Jurkat, Clone E6-1 (cell line): Measurements from ENCODE around the gene ZNF302. TPM values are rescaled to one million over a fixed set of nuclear protein-coding genes. Genes with fewer than 3 reads are reported as not detected.
"Not testable (repeated sequence)": the region's sequence is repeated elsewhere in the genome, so short reads cannot be mapped to it uniquely, and the experiment has no call there.

Experiments used
- DNase-seq: peaks from one replicate; pipeline ENCODE4 v3.0.0-alpha.2; 2011; ENCODE audit warnings: low read depth, low spot score
- H3K4me3 ChIP-seq: 2 replicates; pipeline ENCODE4 v1.5.1; 2011; ENCODE audit warnings: mild to moderate bottlenecking, low read length, control low read depth, moderate library complexity
- polyA plus RNA-seq: library from polyadenylated mRNA; unstranded; fragments of >200 nt; gene quantifications from one replicate; pipeline ENCODE4 v1.2.1, GENCODE V29; 2012; ENCODE audit warnings: missing spikeins; ENCODE audit not compliant: insufficient read length, insufficient read depth

The ZNF302 gene
- polyA plus RNA-seq, result 8.9 TPM

GRCh38 chr19:34677386-34678084 is at the start of gene ZNF302:
TSS of gene ZNF302 (plus strand) at chr19:34677678. CDS start at chr19:34678805, 1,127 bp downstream.
- peak within 1 kb of the TSS; percentile 56 for H3K4me3 ChIP-seq
- DNase-seq, result peak; percentile 84

DNA sequence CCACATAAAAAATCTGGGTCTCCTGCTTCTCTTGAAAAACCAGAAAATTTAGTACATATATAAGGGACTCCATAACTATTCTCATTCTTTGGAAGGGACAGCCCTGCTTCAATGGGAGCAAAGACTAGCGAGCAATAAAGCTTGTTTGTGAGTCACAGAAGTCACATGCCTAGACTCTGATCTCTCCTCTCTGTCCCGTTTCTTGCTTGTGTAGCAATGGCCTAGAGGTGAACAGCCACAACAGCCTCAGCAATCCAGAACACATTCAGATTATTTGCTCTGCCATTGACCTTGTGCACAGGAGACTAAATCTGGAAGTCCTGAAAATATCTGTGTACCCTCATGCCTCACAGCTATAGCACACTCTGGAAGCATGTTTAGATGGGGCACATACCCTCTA is 43.7 kb upstream of the ZNF302 start:
- H3K4me3 ChIP-seq, result no peak overlapping the region
- DNase-seq, result no peak

- H3K4me3 ChIP-seq, result no peak overlapping the region
- peak; percentile 76 for DNase-seq
These were observed 37.9 kb upstream of the ZNF302 start for GRCh38 chr19:34639491-34640085.

GRCh38 chr19:34642241-34642640 is 35.2 kb upstream of the ZNF302 start:
- H3K4me3 ChIP-seq, result no peak overlapping the region
- no peak for DNase-seq

DNA sequence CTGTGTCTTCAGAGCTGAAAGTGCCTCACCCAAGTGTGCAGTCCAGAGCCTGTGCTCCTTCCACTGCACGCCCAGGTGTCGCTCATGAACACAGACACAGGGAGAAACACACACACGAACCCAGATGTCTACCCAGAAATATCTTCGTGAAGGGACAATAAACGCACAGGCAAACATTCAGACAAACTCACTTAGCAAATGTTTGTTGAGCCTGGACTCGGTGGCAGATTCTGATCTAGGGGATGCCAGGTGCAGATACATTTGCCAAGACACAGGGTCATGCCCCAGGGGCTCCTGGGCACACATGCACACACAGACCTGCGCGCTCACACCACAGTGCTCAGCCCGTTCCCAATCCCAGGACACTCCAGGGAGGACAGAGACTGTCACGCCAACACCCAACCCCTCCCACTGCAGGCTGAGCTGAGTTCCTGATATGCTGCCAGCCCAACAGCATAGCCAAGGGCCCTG is 32.5 kb upstream of the ZNF302 start:
- DNase-seq, result no peak
- H3K4me3 ChIP-seq, result no peak overlapping the region

GRCh38 chr19:34645551-34645950 is 31.9 kb upstream of the ZNF302 start:
- no peak overlapping the region for H3K4me3 ChIP-seq
- DNase-seq, result no peak

DNA sequence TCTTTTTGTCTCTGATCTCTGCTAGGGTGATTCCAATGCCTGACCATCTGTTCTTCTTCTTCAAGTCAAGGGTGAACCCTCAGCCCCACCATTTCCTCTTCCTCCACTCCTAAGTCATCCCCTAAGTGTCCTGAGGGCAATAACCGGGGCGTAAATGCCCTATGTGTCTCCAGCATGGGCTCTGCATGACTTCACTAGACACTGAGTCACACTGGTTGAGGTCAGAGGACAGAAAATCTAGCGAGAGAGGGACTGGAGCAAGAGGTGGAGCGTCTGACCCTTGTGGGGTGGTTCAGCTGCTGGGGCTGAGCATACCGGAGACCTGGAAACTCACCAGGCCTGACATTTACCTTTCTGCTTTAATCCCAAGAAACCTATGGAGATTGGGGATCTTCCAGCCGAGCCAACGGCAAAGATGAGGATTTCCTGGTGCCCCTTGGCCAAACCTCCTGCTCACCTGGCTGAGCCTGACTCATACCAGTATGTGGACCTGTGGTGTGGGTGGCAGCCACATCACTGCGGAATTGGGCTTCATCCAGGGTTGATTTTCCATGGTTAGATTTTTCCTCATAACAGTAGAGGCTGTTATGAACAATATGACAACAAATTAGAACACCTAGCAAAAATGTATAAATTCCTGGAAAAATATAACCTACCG is 27.5 kb upstream of the ZNF302 start:
- no peak for DNase-seq

GRCh38 chr19:34651747-34652146 is 25.7 kb upstream of the ZNF302 start:
- H3K4me3 ChIP-seq, result no peak overlapping the region
- DNase-seq, result no peak

More for the DNA sequence above, 27.5 kb upstream of the ZNF302 start:
- H3K4me3 ChIP-seq, result no peak overlapping the region

GRCh38 chr19:34654796-34655195 is 22.7 kb upstream of the ZNF302 start:
- no peak for DNase-seq
- H3K4me3 ChIP-seq, result no peak overlapping the region

- DNase-seq, result no peak
- no peak overlapping the region for H3K4me3 ChIP-seq
These were observed 21.8 kb upstream of the ZNF302 start for GRCh38 chr19:34655651-34656050.

DNA sequence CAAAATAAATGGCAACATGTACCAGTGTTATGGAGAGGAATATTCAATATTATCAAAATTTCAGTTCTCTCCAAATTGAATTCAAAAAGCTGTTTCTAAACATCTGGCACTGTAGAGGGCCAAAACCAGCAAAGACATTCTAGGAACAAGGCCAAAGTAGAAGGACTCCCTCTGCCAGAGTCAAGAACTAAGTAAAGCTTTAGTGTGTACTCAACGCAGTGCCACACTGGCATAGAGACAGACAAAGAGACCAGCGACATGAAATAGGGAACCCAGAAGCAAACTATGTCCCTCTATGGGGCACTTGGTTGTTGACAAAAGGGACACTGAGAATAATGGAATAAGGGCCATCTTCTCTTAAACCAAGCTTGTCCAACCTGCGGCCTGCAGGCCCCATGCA is 16.1 kb upstream of the ZNF302 start:
- no peak overlapping the region for H3K4me3 ChIP-seq
- no peak for DNase-seq

DNA sequence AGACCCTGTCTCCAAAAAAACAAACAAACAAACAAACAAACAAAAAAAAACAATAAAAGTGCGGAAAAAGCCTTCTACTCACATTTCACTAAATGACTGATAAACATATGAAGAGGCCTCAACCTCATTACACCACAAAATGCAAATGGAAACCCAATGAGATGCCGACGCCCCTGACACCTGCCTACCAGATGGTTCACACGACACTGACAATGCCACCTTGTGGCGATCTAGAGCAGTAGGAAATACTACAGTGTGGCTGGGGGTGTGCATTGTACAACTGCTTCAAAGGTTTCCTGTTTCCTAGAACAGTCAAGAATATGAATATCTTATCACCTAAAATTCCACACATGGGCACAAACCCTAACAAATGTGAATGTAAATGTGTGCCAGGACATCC is 14.6 kb upstream of the ZNF302 start:
- peak; percentile 90 for DNase-seq

DNA sequence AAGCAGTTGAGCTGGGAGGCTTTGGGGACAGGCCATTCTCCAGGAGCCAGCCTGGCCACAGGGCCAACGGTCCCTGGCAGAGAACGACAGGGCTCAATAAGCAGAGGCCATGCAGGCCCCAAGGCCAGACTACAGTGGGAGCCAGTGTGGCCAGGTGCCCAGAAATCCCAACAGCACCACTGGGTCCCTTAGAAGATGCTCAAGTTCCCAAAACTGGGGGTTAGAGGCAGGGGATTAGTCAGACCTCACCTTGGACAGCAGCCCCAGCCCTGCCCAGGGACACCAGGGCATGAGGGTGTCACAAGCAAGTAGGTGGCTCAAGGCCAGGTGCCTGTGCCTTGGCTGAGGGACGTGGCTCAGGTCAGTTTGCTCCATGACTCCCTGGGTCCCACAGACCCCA is 13.3 kb upstream of the ZNF302 start:
- H3K4me3 ChIP-seq, result no peak overlapping the region
- no peak for DNase-seq

More for the DNA sequence above, 14.6 kb upstream of the ZNF302 start:
- H3K4me3 ChIP-seq, result no peak overlapping the region

GRCh38 chr19:34664870-34665269 is 12.6 kb upstream of the ZNF302 start:
- no peak overlapping the region for H3K4me3 ChIP-seq
- no peak for DNase-seq

DNA sequence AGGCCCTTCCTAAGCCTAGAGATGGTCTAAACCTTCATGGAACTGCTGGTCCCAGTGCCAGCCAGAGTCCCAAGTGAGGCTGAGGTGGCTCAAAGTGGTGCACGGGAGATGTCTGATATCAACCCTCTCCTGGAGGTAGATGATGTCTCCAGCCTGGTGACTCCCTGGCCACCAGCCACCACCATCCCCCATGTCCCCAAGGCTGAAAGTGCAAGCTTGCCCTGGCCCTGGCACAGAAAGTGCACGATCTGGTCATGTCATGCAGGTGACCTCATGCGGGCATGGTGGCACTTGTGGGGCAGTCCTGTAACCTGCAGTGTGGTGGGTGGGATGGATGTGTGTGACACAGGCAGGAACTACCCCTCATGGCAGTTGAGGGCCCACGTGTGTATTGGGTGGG is 12.2 kb upstream of the ZNF302 start:
- DNase-seq, H3K4me3 ChIP-seq: not testable (repeated sequence)

DNA sequence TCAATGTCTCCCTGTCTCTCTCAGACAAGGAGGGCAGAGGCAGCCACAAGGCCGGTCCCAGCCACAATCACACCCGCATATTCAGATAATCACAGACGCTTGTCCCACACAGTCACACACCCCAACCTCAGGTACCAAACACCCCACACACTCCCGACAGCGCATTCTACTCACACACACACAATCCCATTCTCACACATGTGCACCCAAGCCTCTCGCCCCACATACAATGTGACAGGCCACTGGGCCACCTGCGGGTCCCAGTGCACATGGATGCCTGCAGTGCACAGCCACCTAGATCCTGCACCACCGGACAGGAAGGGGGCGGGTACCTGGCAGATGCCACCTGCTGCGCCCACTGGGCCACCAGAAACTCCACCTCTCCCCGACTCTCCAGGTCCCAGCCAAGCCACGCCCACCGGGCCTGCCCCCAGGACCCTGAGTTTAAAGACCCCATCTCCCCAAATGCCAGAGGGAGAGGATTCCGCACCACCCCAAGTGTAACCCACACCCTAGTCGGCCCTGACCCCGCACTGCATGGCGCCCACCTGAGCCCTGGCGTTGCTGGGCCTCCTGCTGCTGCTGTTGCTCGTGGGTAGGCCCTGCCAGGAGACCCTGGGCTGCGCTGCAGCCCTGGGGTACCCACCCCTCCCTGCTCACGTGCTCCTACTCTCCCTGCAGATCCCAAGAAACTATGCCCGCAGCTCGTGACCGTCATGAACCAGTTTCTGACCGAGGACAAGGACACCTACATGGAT is 11.1 kb upstream of the ZNF302 start:
- DNase-seq, result no peak
- H3K4me3 ChIP-seq, result no peak overlapping the region

DNA sequence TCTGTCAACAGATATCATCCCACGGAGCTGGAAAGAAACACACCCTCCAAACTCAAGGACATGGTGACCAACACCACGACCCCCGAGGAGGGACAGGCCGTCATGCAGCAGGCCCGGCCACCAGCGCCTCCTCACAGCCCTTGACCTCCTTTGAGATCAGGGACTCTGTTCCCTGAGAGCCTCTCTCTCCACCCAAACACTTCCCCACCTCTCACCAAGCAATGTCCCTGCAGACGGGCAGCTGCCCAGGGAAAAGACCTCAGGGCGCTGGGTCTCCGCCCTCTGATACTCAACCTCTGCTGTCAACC is 10.6 kb upstream of the ZNF302 start:
- DNase-seq, result no peak
- H3K4me3 ChIP-seq, result no peak overlapping the region

- peak; percentile 14 for DNase-seq
- peak overlapping the region; percentile 38 for H3K4me3 ChIP-seq
These were observed 10.0 kb upstream of the ZNF302 start for GRCh38 chr19:34667349-34668076.

- H3K4me3 ChIP-seq, result not testable (repeated sequence)
These were observed 9.3 kb upstream of the ZNF302 start for GRCh38 chr19:34668077-34668689.

More at GRCh38 chr19:34668077-34668689, 9.3 kb upstream of the ZNF302 start:
- not testable (repeated sequence) for DNase-seq
